Measurements from ENCODE around the gene MRPL14. TPM values are rescaled to one million over a fixed set of nuclear protein-coding genes. Genes with fewer than 3 reads are reported as not detected.

The MRPL14 gene
- total RNA-seq, 2 donors from 2014 or later: 36.5 to 49.9 TPM

GRCh38 chr6:44072959-44073611 lies 54.2 kb downstream of the MRPL14 start:
- ATAC-seq (peak; percentile 75 to 87), DNase-seq (ENCODE audit: low spot score) (peak; percentile 88)
- H3K9me3 Mint-ChIP-seq: no peaks in the 10 kb centered on the region
- no peaks in the 10 kb centered on the region for H3K36me3 Mint-ChIP-seq
- H3K27ac Mint-ChIP-seq: peak overlapping the region; percentile 67 to 89
- H3K4me1 Mint-ChIP-seq (ENCODE audit: low read depth in 2 of 2): peaks cover 13 to 18% of the 10 kb centered on the region in 2 donors
- peak overlapping the region; percentile 85 for H3K4me3 Mint-ChIP-seq
- H3K27me3 Mint-ChIP-seq: peaks cover 16 to 17% of the 10 kb centered on the region in 2 donors

GRCh38 chr6:44072452-44072958 lies 54.7 kb downstream of the MRPL14 start:
- ATAC-seq (no peak), DNase-seq (ENCODE audit: low spot score) (no peak)
- H3K9me3 Mint-ChIP-seq: no peaks in the 10 kb centered on the region
- H3K4me1 Mint-ChIP-seq (ENCODE audit: low read depth in 2 of 2): peaks cover 13 to 18% of the 10 kb centered on the region in 2 donors
- peaks cover 12 to 17% of the 10 kb centered on the region in 2 donors for H3K27me3 Mint-ChIP-seq
- peak overlapping the region; percentile 67 to 89 for H3K27ac Mint-ChIP-seq
- H3K4me3 Mint-ChIP-seq: peak overlapping the region; percentile 85
- H3K36me3 Mint-ChIP-seq: no peaks in the 10 kb centered on the region

- Mint-ChIP-seq H3K36me3 (no peaks in the 10 kb centered on the region), H3K27me3 (peaks cover 13 to 17% of the 10 kb centered on the region in 2 donors), H3K27ac (peak overlapping the region in 1 of 2 donors; percentile 33), H3K4me3 (peak overlapping the region; percentile 85), H3K9me3 (no peaks in the 10 kb centered on the region), H3K4me1 (ENCODE audit: low read depth in 2 of 2) (peaks cover 13 to 22% of the 10 kb centered on the region in 2 donors)
- ATAC-seq: no peak
- DNase-seq (ENCODE audit: low spot score): no peak
Measured at GRCh38 chr6:44071670-44072451, 55.4 kb downstream of the MRPL14 start.

GRCh38 chr6:44068607-44069296 lies 58.5 kb downstream of the MRPL14 start:
- no peaks in the 10 kb centered on the region for H3K36me3 Mint-ChIP-seq
- H3K9me3 Mint-ChIP-seq: no peaks in the 10 kb centered on the region
- no peak overlapping the region for H3K4me3 Mint-ChIP-seq
- ATAC-seq (no peak), DNase-seq (ENCODE audit: low spot score) (no peak)
- H3K27ac Mint-ChIP-seq: peak overlapping the region in 1 of 2 donors; percentile 46
- peaks cover 10 to 11% of the 10 kb centered on the region in 2 donors for H3K27me3 Mint-ChIP-seq
- peaks cover 9 to 23% of the 10 kb centered on the region in 2 donors for H3K4me1 Mint-ChIP-seq (ENCODE audit: low read depth in 2 of 2)

GRCh38 chr6:44067173-44068139 lies 59.8 kb downstream of the MRPL14 start:
- Mint-ChIP-seq H3K9me3 (no peaks in the 10 kb centered on the region), H3K4me3 (no peak overlapping the region), H3K36me3 (no peaks in the 10 kb centered on the region), H3K4me1 (ENCODE audit: low read depth in 2 of 2) (peaks cover 8 to 17% of the 10 kb centered on the region in 2 donors), H3K27me3 (peaks cover 10 to 11% of the 10 kb centered on the region in 2 donors), H3K27ac (no peak overlapping the region)
- DNase-seq (ENCODE audit: low spot score): no peak
- ATAC-seq: no peak

GRCh38 chr6:44066394-44067172 lies 60.7 kb downstream of the MRPL14 start:
- Mint-ChIP-seq H3K4me3 (no peak overlapping the region), H3K36me3 (no peaks in the 10 kb centered on the region), H3K27me3 (peaks cover 8 to 11% of the 10 kb centered on the region in 2 donors), H3K9me3 (no peaks in the 10 kb centered on the region), H3K4me1 (ENCODE audit: low read depth in 2 of 2) (peaks cover 8 to 14% of the 10 kb centered on the region in 2 donors), H3K27ac (no peak overlapping the region)
- DNase-seq (ENCODE audit: low spot score): no peak
- ATAC-seq: no peak

GRCh38 chr6:44065443-44066140 lies 61.7 kb downstream of the MRPL14 start:
- Mint-ChIP-seq H3K4me1 (ENCODE audit: low read depth in 2 of 2) (peaks cover 8 to 14% of the 10 kb centered on the region in 2 donors), H3K27me3 (peaks cover 0 to 7% of the 10 kb centered on the region in 2 donors), H3K36me3 (no peaks in the 10 kb centered on the region), H3K9me3 (no peaks in the 10 kb centered on the region), H3K4me3 (no peak overlapping the region), H3K27ac (no peak overlapping the region)
- DNase-seq (ENCODE audit: low spot score) (no peak), ATAC-seq (no peak)

GRCh38 chr6:44064948-44065272 lies 62.3 kb downstream of the MRPL14 start:
- H3K4me3 Mint-ChIP-seq: no peak overlapping the region

GRCh38 chr6:44064089-44064947 lies 62.9 kb downstream of the MRPL14 start:
- no peaks in the 10 kb centered on the region for H3K9me3 Mint-ChIP-seq
- no peak overlapping the region for H3K4me3 Mint-ChIP-seq
- H3K4me1 Mint-ChIP-seq (ENCODE audit: low read depth in 2 of 2): peaks cover 10 to 22% of the 10 kb centered on the region in 2 donors
- H3K27ac Mint-ChIP-seq: peak overlapping the region in 1 of 2 donors; percentile 34
- H3K27me3 Mint-ChIP-seq: peaks cover 0 to 7% of the 10 kb centered on the region in 2 donors
- ATAC-seq (peak; percentile 81 to 88), DNase-seq (ENCODE audit: low spot score) (peak; percentile 75)
- no peaks in the 10 kb centered on the region for H3K36me3 Mint-ChIP-seq

More at GRCh38 chr6:44064948-44065272, 62.3 kb downstream of the MRPL14 start:
- Mint-ChIP-seq H3K4me1 (ENCODE audit: low read depth in 2 of 2) (peaks cover 8 to 18% of the 10 kb centered on the region in 2 donors), H3K27ac (peak overlapping the region in 1 of 2 donors; percentile 34), H3K36me3 (no peaks in the 10 kb centered on the region), H3K9me3 (no peaks in the 10 kb centered on the region), H3K27me3 (peaks cover 0 to 7% of the 10 kb centered on the region in 2 donors)
- DNase-seq (ENCODE audit: low spot score) (no peak), ATAC-seq (no peak)

GRCh38 chr6:44063561-44064059 lies 63.6 kb downstream of the MRPL14 start:
- Mint-ChIP-seq H3K36me3 (no peaks in the 10 kb centered on the region), H3K27ac (peak overlapping the region in 1 of 2 donors; percentile 34), H3K27me3 (peaks cover 0 to 5% of the 10 kb centered on the region in 2 donors), H3K4me3 (no peak overlapping the region), H3K9me3 (no peaks in the 10 kb centered on the region), H3K4me1 (ENCODE audit: low read depth in 2 of 2) (peaks cover 17 to 28% of the 10 kb centered on the region in 2 donors)
- no peak for DNase-seq (ENCODE audit: low spot score)
- ATAC-seq: no peak
